ACC112 (cell line): Measurements from ENCODE around the gene OR2G2.

Experiments used
- H2AFZ ChIP-seq: fragments of 200-600 bp; sonication (generic); one replicate; pipeline ENCODE4 v1.6.0; 2017; ENCODE audit warnings: antibody characterized with exemption, low read length; ENCODE audit not compliant: unreplicated experiment
- H3K27ac ChIP-seq: fragments of 200-600 bp; sonication (generic); 2 replicates; pipeline ENCODE4 v1.5.1; 2014; ENCODE audit warnings: low read depth, mild to moderate bottlenecking, antibody characterized with exemption, low read length, moderate library complexity
- H3K27me3 ChIP-seq: fragments of 200-600 bp; sonication (generic); 2 replicates; pipeline ENCODE4 v1.6.1; 2014; ENCODE audit warnings: mild to moderate bottlenecking, antibody characterized with exemption, low read length, moderate library complexity, mixed read lengths; ENCODE audit not compliant: insufficient read depth
- H3K36me3 ChIP-seq: fragments of 200-600 bp; sonication (generic); 2 replicates; pipeline ENCODE4 v1.6.1; 2016; ENCODE audit warnings: mild to moderate bottlenecking, antibody characterized with exemption, low read length, moderate library complexity, mixed read lengths; ENCODE audit not compliant: insufficient read depth
- H3K4me1 ChIP-seq: fragments of 200-600 bp; sonication (generic); one replicate; pipeline ENCODE4 v1.6.1; 2016; ENCODE audit warnings: low read length, mixed read lengths; ENCODE audit not compliant: insufficient read depth, unreplicated experiment, control insufficient read depth
- H3K4me3 ChIP-seq: fragments of 200-600 bp; sonication (generic); 2 replicates; pipeline ENCODE4 v1.5.1; 2014; ENCODE audit warnings: mild to moderate bottlenecking, low read depth, low read length
- H3K79me2 ChIP-seq: fragments of 200-600 bp; sonication (generic); one replicate; pipeline ENCODE4 v1.6.0; 2016; ENCODE audit warnings: low read length; ENCODE audit not compliant: control insufficient read depth, unreplicated experiment, insufficient read depth

OR2G2 gene

DNA sequence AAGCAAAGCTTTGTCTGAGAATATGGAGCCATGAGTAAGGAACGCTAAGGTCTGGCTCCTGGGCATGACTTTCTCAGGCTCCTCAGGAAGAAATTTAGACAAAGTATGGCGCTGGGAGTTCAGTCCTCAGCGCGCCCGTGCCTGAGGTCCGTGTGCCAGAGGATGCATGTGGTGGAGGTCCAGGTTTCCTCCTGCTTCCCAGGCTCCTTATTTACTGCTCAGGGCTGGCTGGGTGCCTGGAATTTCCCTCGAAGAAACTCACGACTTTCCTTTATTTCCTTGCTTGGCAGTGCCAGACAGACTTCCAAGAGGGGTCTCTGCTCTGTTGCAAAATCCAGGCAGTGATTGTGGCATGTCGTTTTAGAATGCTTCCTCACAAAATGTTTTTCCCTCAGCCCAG is 26.0 kb upstream of the OR2G2 start:
- no peaks in the 10 kb centered on the region for H3K36me3 ChIP-seq
- no peaks in the 10 kb centered on the region for H3K4me1 ChIP-seq
- H3K4me3 ChIP-seq: no peak overlapping the region
- no peaks in the 10 kb centered on the region for H3K79me2 ChIP-seq
- H3K27ac ChIP-seq: no peak overlapping the region
- H2AFZ ChIP-seq: no peak overlapping the region
- H3K27me3 ChIP-seq: no peaks in the 10 kb centered on the region

DNA sequence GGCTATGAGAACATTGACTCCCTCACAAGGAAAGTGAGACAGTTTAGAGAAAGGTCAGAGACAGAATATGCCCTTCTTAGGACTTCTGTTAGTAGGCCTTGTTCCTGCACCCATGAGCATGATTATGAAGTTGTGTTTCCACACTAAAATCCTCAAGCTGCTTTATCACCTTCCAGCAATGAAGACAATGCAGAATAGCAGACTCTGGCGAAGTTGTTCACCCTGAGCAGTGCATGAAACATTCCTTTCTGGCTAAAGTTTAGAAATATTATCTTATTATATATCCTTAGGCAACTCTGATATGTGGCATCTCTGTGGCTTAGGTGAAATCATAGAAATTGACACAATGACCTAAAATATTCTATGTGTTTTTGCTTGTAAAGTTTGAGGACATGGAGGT is 13.9 kb upstream of the OR2G2 start:
- Histone ChIP-seq H3K27me3 (no peaks in the 10 kb centered on the region), H3K79me2 (no peaks in the 10 kb centered on the region), H3K36me3 (no peaks in the 10 kb centered on the region), H3K4me1 (no peaks in the 10 kb centered on the region), H3K27ac (no peak overlapping the region), H2AFZ (no peak overlapping the region), H3K4me3 (no peak overlapping the region)

DNA sequence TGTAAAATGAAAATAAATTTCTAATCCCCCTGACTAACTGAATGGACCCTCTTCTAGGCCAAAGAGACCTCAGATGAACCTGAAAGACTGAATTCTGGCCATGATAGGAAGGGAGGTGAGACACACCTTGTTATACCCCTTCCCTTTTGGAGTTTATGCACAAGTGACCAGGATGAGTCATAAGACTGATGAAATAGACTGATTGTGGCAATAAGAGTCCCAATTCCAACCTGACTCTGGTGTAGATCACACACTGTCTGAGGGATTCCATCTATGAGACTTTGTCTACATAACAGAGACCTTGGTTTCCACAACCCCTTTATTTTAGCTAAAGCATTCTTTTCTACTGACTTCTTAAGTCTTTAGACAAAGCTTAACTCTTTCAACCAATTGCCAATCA is 13.5 kb upstream of the OR2G2 start:
- Histone ChIP-seq H3K27ac (no peak overlapping the region), H3K27me3 (no peaks in the 10 kb centered on the region), H3K4me1 (no peaks in the 10 kb centered on the region), H3K36me3 (no peaks in the 10 kb centered on the region), H3K4me3 (no peak overlapping the region), H2AFZ (no peak overlapping the region), H3K79me2 (no peaks in the 10 kb centered on the region)

DNA sequence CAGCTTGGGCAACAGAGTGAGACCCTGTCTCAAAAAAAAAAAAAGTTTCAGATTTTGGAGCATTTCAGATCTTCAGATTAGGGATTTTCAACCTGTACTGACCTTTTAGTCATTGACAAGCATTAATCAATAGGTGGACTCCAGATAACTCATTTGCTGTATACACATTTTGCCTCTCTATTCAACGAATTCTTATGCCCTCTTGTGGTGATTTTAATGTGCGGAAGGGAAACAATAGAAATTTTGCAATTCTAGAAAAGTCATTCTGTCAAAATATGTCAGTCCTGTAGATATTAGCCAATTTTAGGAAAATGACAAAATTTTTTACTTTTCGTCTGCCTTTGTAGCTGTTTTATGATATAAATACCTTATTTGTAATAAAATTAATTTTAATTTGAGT is 11.6 kb upstream of the OR2G2 start:
- Histone ChIP-seq H3K27ac (no peak overlapping the region), H3K4me3 (no peak overlapping the region), H3K79me2 (no peaks in the 10 kb centered on the region), H2AFZ (no peak overlapping the region), H3K4me1 (no peaks in the 10 kb centered on the region), H3K27me3 (no peaks in the 10 kb centered on the region), H3K36me3 (no peaks in the 10 kb centered on the region)

DNA sequence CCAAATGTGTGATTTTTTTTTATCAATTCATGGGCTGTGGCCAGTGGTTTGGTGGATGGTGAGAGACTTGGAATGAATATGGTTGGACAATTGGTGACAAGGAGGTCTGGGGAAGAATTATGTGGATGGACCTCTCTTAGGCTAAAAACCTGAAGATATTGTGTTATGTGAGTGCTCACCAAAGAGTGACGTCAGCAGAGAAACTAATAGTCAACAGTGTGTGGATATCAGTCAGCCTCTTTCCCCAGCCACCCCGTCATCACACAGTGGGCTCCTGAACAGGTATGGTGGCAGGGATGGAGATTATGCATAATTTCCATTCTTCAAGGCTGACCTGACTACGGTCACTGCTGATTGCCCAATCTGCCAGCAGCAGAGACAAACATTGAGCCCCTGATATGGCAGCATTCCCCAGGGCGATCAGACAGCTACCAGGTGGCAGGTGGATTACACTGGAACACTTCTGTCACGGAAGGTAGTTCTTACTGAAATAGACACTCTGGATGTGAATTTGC is 9.2 kb upstream of the OR2G2 start:
- Histone ChIP-seq H3K36me3 (no peaks in the 10 kb centered on the region), H3K79me2 (no peaks in the 10 kb centered on the region), H3K4me3 (no peak overlapping the region), H2AFZ (no peak overlapping the region), H3K4me1 (no peaks in the 10 kb centered on the region), H3K27me3 (no peaks in the 10 kb centered on the region), H3K27ac (no peak overlapping the region)

DNA sequence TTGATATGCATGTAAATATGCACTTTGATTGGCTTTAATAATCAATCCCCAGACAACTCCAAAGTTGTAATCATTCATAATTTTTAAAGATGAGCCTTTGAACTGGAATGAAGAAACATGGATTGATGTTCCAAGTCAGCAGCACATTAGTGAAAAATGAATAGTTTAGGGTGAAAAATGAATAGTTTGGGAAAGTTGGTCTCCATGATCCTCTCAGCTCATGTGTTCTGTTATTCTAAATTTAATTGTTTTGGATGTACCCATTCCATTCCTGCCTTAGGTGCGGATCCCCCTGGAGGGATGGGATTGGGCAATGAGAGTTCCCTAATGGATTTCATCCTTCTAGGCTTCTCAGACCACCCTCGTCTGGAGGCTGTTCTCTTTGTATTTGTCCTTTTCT is 17.1 kb downstream of the OR2G2 start, which contains the start of gene OR2G3:
TSS of gene OR2G3 (plus strand) at position 301 of the 400 bp plus-strand sequence. CDS start at position 301, 0 bp downstream.
- Histone ChIP-seq H3K4me3 (no peak within 1 kb of the TSS), H3K4me1 (no peaks in the 10 kb centered on the region), H3K27ac (no peak within 1 kb of the TSS), H3K27me3 (no peaks in the 10 kb centered on the region), H3K36me3 (no peaks in the 10 kb centered on the region), H2AFZ (no peak within 1 kb of the TSS), H3K79me2 (no peaks in the 10 kb centered on the region)

DNA sequence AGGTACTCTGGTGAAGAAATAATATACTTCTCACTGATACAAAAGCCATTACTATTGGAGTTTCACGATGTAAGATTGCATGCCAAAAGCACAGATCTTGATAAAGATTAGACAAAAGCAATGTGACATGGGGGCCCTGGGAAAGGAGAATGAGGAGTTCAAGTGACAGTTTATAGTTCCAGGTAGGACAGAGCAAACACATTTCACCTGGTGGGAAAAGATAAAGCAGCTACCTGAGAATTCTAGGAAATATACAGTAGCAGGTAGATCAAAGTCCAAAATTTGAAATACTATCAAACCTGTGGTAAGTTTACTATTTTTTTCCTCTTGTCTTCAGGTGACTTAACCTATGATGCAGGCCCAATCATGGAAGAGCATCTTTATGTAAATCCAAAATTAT is 25.2 kb downstream of the OR2G2 start:
- no peaks in the 10 kb centered on the region for H3K79me2 ChIP-seq
- no peaks in the 10 kb centered on the region for H3K27me3 ChIP-seq
- H3K4me1 ChIP-seq: no peaks in the 10 kb centered on the region
- H3K36me3 ChIP-seq: no peaks in the 10 kb centered on the region
- no peak overlapping the region for H2AFZ ChIP-seq
- no peak overlapping the region for H3K27ac ChIP-seq
- no peak overlapping the region for H3K4me3 ChIP-seq

DNA sequence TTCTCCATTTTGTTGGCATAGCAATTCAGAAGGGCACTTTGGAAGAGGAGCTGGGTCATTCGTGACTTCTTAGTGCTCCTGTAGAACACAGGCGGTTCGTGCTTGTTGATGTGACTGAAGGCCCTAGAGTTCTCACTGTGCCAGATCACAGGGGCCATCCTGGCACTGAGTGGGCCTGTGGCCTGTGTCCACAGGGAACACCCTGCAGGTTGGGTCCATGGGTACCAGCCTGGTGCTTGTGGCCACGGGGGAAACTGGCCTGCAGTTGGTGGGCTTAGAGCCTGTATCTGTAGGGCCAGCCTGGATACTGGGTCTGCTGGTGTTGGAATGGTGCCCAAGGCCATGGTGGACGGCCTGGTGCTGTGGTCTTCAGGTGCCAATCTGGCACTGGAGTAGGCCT is 26.5 kb downstream of the OR2G2 start:
- Histone ChIP-seq H3K27me3 (no peaks in the 10 kb centered on the region), H3K36me3 (no peaks in the 10 kb centered on the region), H3K4me1 (no peaks in the 10 kb centered on the region), H3K4me3 (no peak overlapping the region), H3K79me2 (no peaks in the 10 kb centered on the region), H2AFZ (no peak overlapping the region), H3K27ac (no peak overlapping the region)

DNA sequence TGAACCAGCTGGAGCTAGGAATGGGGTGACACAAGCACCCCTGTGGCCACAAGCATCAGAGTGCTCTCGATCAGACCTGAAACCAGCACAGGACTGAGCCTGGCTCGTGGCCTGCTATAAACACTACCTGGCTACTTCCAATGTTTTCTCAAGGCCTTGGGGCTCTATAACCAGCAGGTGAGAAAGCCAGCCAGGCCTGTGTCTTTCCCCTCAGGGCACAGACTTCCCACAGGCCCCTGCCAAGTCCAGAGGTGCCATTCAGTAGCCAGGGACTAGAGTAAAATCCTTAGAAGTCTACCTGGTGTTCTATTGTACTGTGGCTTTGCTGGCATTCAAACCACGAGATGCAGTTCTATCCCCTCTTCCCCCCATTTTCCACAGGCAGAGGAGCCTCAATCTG is 39.8 kb downstream of the OR2G2 start:
- no peaks in the 10 kb centered on the region for H3K36me3 ChIP-seq
- no peak overlapping the region for H2AFZ ChIP-seq
- no peaks in the 10 kb centered on the region for H3K79me2 ChIP-seq
- H3K4me1 ChIP-seq: no peaks in the 10 kb centered on the region
- no peak overlapping the region for H3K27ac ChIP-seq
- no peaks in the 10 kb centered on the region for H3K27me3 ChIP-seq
- no peak overlapping the region for H3K4me3 ChIP-seq

DNA sequence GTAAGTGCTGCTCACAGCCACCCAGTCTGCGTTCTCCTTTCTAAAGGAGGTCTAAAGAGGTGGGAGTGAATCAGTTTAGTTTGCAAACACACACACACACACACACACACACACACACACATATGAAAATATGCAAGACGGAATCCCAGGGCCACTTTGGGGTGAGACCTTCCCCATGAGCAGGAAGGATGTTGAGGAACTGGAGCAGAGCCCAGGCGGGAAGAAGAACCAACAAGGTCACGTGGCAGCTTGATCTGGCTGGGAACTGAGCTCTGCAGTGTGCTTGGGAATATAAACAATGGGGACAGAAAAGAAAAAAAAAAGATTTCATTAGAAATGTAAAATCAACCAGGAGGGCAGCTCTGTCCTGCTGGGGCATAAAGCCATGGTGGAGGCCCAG is 49.9 kb downstream of the OR2G2 start:
- H3K27me3 ChIP-seq: no peaks in the 10 kb centered on the region
- no peak overlapping the region for H3K27ac ChIP-seq
- no peaks in the 10 kb centered on the region for H3K79me2 ChIP-seq
- H2AFZ ChIP-seq: no peak overlapping the region
- no peaks in the 10 kb centered on the region for H3K36me3 ChIP-seq
- no peak overlapping the region for H3K4me3 ChIP-seq
- H3K4me1 ChIP-seq: no peaks in the 10 kb centered on the region

DNA sequence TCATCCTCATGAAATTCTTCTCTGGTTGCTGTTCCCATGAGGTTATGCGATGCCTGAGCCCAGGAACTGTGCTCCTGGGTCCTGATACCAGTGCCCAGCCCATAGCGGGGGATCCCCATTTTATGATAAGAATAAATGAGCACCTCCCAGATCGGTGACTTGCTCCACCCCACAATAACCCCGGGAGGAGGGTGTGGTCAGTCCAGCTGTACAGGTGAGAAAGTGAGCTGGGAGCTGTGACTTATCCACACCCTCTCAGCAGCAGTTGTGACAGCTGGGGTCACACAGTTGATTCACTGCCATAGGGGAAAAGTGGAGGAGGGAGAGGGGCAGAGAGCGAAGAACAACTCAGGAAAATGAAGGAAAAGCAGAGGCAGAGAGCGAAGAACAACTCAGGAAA is 50.6 kb downstream of the OR2G2 start:
- Histone ChIP-seq H3K36me3 (no peaks in the 10 kb centered on the region), H3K4me3 (no peak overlapping the region), H3K27ac (no peak overlapping the region), H3K79me2 (no peaks in the 10 kb centered on the region), H2AFZ (no peak overlapping the region), H3K27me3 (no peaks in the 10 kb centered on the region), H3K4me1 (no peaks in the 10 kb centered on the region)
